CD4-positive, alpha-beta memory T cell (primary cell): Measurements from ENCODE around the gene RHBDL3. TPM values are rescaled to one million over a fixed set of nuclear protein-coding genes. Genes with fewer than 3 reads are reported as not detected.
"Not testable (repeated sequence)": the region's sequence is repeated elsewhere in the genome, so short reads cannot be mapped to it uniquely, and the experiment has no call there.

ENCODE experiments used
- CTCF ChIA-PET: fragments of 350-600 bp; sonication (Branson Sonifier 250); formaldehyde crosslinking; loops from one replicate; lab custom pipeline; 2021; ENCODE audit warnings: inconsistent platforms; ENCODE audit not compliant: partially characterized antibody; lab: Charles Lee
- POLR2A ChIA-PET: fragments of 350-600 bp; sonication (Branson Sonifier 250); formaldehyde crosslinking; loops from one replicate; lab custom pipeline; 2021; ENCODE audit not compliant: partially characterized antibody; lab: Charles Lee
- DNase-seq, 5 donors: peaks; one replicate each; pipeline versions ENCODE4 v3.0.0 to v3.0.0-alpha.2; 2020 to 2022; ENCODE audit warnings: mixed read lengths in 1 of 5
- H3K27ac ChIP-seq: one replicate; pipeline ENCODE4 v1.7.0; 2013; ENCODE audit warnings: low read depth, low read length
- H3K27me3 ChIP-seq: 2 replicates; pipeline ENCODE4 v1.7.0; 2013; ENCODE audit warnings: mild to moderate bottlenecking, low read length, moderate library complexity; ENCODE audit not compliant: insufficient read depth
- H3K36me3 ChIP-seq: 2 replicates; pipeline ENCODE4 v1.7.0; 2013; ENCODE audit warnings: mild to moderate bottlenecking, low read length, moderate library complexity; ENCODE audit not compliant: insufficient read depth
- H3K4me1 ChIP-seq: 2 replicates; pipeline ENCODE4 v1.7.0; 2013; ENCODE audit warnings: mild to moderate bottlenecking, low read length, moderate library complexity; ENCODE audit not compliant: insufficient read depth
- H3K4me3 ChIP-seq, 2 donors: one replicate each; pipeline ENCODE4 v1.7.0; 2013; ENCODE audit warnings: low read length in 2 of 2, mild to moderate bottlenecking in 1 of 2
- H3K9me3 ChIP-seq, 2 donors: one replicate each; pipeline ENCODE4 v1.7.0; 2013; ENCODE audit warnings: low read length in 2 of 2, control low read depth in 1 of 2; ENCODE audit not compliant: control insufficient read depth in 1 of 2
- H3K27ac Mint-ChIP-seq, 7 donors: one replicate each; pipeline ENCODE4 v1.8.0; 2020 to 2021; ENCODE audit warnings: mixed read lengths in 7 of 7, mild to moderate bottlenecking in 6 of 7, inconsistent platforms in 3 of 7, moderate library complexity in 3 of 7
- H3K27me3 Mint-ChIP-seq, 2 donors: one replicate each; pipeline ENCODE4 v1.8.0; 2020 to 2021; ENCODE audit warnings: mixed read lengths in 2 of 2
- H3K36me3 Mint-ChIP-seq, 2 donors: one replicate each; pipeline ENCODE4 v1.8.0; 2020 to 2021; ENCODE audit warnings: mixed read lengths in 2 of 2, inconsistent platforms in 1 of 2, mild to moderate bottlenecking in 1 of 2
- H3K4me1 Mint-ChIP-seq, 4 donors: one replicate each; pipeline ENCODE4 v1.8.0; 2020 to 2021; ENCODE audit warnings: mixed read lengths in 4 of 4, mild to moderate bottlenecking in 1 of 4
- H3K4me3 Mint-ChIP-seq, 8 donors: one replicate each; pipeline ENCODE4 v1.8.0; 2020 to 2021; ENCODE audit warnings: mixed read lengths in 8 of 8, mild to moderate bottlenecking in 7 of 8, moderate library complexity in 6 of 8, inconsistent platforms in 3 of 8
- H3K9me3 Mint-ChIP-seq, 8 donors: one replicate each; pipeline ENCODE4 v1.8.0; 2020 to 2021; ENCODE audit warnings: mixed read lengths in 8 of 8, mild to moderate bottlenecking in 5 of 8, inconsistent platforms in 3 of 8, moderate library complexity in 1 of 8
- intact Hi-C: fragments of 100-400 bp; cut with micrococcal nuclease; formaldehyde crosslinking; loops from one replicate; pipeline ENCODE4 v1.15.1; 2023
- polyA plus RNA-seq, 2 donors: library from polyadenylated mRNA; unstranded; fragments of 300-500 nt; fragmentation: Illumina TruSeq; gene quantifications; one replicate each; pipeline ENCODE4 v1.2.3, GENCODE V29; 2021
- total RNA-seq, 2 experiments: library from RNA; stranded (reverse); gene quantifications; one replicate each; pipeline ENCODE4 v1.2.3, GENCODE V29; 2021

Gene RHBDL3
- total and polyA plus RNA-seq, 4 experiments from 2014 or later, result not detected

DNA sequence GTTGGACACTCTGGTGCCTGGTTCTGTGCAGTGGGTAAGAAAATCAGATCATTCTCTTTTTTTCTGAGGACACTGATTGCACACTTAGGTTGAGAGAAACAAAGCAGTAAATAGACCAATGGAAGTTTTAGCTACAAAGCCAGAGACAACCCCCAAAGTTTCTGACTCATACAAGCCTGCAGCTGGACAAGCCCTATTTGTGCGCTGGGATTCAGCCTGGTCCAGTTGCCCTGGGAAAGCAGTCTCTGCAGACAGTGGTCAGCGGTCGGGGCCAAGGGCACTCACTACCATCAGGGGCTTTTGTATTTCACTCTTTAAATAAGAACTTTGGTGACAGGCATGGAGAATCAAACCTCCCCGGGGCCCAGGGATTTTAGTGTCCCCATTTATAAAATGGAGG, 6.0 kb upstream of the RHBDL3 start:
- no peak for DNase-seq
- Histone ChIP-seq H3K36me3 (no peaks in the 10 kb centered on the region), H3K9me3 (no peaks in the 10 kb centered on the region), H3K27ac (no peak overlapping the region), H3K4me3 (no peak overlapping the region), H3K4me1 (no peaks in the 10 kb centered on the region), H3K27me3 (no peaks in the 10 kb centered on the region)
- ChIA-PET POLR2A (no interaction called here), CTCF (interaction anchor here (1.2 kb wide), 1 partner anchor 8 kb away, joined by 3 read pairs; no protein-coding TSS in a partner anchor)
- peaks cover 0 to 6% (median 2%) of the 10 kb centered on the region in 4 donors for H3K4me1 Mint-ChIP-seq
- H3K4me3 Mint-ChIP-seq, result no peak overlapping the region
- peaks cover 18 to 20% of the 10 kb centered on the region in 2 donors for H3K27me3 Mint-ChIP-seq
- intact Hi-C loops, result no loop called here
- H3K27ac Mint-ChIP-seq, result peak overlapping the region in 1 of 7 donors; percentile 39
- no peaks in the 10 kb centered on the region for H3K9me3 Mint-ChIP-seq
- H3K36me3 Mint-ChIP-seq, result no peaks in the 10 kb centered on the region

DNA sequence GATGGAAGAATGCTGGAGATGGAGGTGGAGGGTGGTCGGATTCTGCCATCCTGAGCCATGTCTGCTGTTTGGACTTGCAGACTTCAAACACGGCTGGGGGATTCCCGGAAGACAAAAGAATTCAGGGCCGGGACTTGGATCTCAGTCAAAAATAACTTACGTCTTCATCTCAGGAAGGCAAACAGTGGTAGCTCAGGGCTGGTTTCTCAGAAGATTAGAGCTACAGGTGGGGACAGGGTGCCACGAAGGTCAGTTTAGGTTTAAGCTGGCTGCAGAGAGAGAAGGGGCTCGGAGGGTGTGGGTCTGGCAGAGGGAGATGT, 4.3 kb upstream of the RHBDL3 start:
- no peak for DNase-seq
- H3K4me1 ChIP-seq, result peaks cover 6% of the 10 kb centered on the region
- H3K36me3 ChIP-seq, result no peaks in the 10 kb centered on the region
- Mint-ChIP-seq H3K4me3 (peak overlapping the region in 1 of 8 donors; percentile 32), H3K4me1 (peaks cover 3 to 14% (median 5%) of the 10 kb centered on the region in 4 donors), H3K27ac (peak overlapping the region in 1 of 7 donors; percentile 3), H3K36me3 (peaks cover 0 to 1% of the 10 kb centered on the region in 2 donors), H3K9me3 (no peaks in the 10 kb centered on the region), H3K27me3 (peaks cover 25 to 26% of the 10 kb centered on the region in 2 donors)
- intact Hi-C loops, result no loop called here
- CTCF ChIA-PET, result no interaction called here
- POLR2A ChIA-PET, result no interaction called here
- H3K4me3 ChIP-seq, result no peak overlapping the region
- H3K27me3 ChIP-seq, result no peaks in the 10 kb centered on the region
- no peak overlapping the region for H3K27ac ChIP-seq
- no peaks in the 10 kb centered on the region for H3K9me3 ChIP-seq

DNA sequence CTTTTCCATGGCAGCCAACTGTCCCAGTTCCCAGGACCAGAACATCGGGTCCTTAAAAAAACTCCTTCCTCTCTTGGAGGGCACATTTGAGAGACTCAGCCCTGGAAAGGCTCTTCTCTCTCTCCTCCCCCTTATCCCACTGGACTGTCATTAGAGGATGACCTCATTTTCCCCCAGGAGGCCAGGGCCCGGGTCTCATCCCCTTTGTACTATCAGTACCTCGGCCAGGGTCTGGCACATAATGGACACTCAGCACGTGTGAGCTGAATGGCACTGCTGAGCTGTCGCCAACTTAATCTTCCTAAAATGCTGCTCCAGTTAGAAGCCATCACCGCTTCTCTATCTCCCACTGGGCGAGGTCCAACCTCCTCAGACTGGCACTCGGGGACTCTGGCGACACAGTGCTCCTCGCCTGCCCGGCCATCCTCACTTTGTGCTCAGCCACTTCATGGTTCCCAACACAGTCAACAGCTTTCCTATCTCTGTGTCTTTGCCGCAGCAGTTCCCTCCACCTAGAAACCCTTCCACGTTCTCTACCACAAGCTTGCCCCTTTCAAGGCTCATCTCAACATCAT, 3.6 kb upstream of the RHBDL3 start:
- ChIA-PET CTCF (interaction anchor here (0.9 kb wide), 1 partner anchor 57 kb away, joined by 6 read pairs; no protein-coding TSS in a partner anchor), POLR2A (no interaction called here)
- Histone ChIP-seq H3K27me3 (peaks cover 3% of the 10 kb centered on the region), H3K4me3 (no peak overlapping the region), H3K36me3 (no peaks in the 10 kb centered on the region), H3K27ac (no peak overlapping the region), H3K4me1 (peaks cover 10% of the 10 kb centered on the region), H3K9me3 (no peaks in the 10 kb centered on the region)
- Mint-ChIP-seq H3K27me3 (peaks cover 27 to 28% of the 10 kb centered on the region in 2 donors), H3K4me1 (peaks cover 5 to 16% (median 7%) of the 10 kb centered on the region in 4 donors), H3K9me3 (no peaks in the 10 kb centered on the region), H3K36me3 (peaks cover 0 to 1% of the 10 kb centered on the region in 2 donors), H3K4me3 (no peak overlapping the region), H3K27ac (no peak overlapping the region)
- intact Hi-C loops, result no loop called here
- no peak for DNase-seq

DNA sequence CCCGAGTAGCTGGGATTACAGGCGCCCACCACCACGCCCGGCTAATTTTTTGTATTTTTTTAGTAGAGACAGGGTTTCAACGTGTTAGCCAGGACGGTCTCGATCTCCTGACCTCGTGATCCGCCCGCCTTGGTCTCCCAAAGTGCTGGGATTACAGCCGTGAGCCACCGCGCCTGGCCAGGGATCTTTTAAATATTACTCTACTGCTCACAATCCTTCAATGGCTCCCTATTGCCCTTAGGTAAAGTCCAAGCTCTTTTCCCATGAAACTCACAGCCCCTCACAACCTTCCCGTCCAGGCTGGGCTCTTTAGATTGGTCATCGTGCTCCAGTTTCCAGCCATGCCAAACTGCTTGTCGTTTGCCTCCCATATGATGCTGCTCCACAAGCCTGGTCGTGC, 2.1 kb upstream of the RHBDL3 start:
- Mint-ChIP-seq H3K4me3 (peak overlapping the region in 1 of 8 donors; percentile 62), H3K27me3 (peaks cover 35 to 38% of the 10 kb centered on the region in 2 donors), H3K4me1 (peaks cover 11 to 27% (median 14%) of the 10 kb centered on the region in 4 donors)
- H3K36me3 Mint-ChIP-seq, H3K36me3 ChIP-seq, H3K9me3 Mint-ChIP-seq, H3K9me3 ChIP-seq, CTCF ChIA-PET, intact Hi-C loops, H3K27ac Mint-ChIP-seq, DNase-seq, H3K4me3 ChIP-seq, H3K27ac ChIP-seq, POLR2A ChIA-PET: not testable (repeated sequence)
- Histone ChIP-seq H3K27me3 (peaks cover 16% of the 10 kb centered on the region), H3K4me1 (peaks cover 21% of the 10 kb centered on the region)

DNA sequence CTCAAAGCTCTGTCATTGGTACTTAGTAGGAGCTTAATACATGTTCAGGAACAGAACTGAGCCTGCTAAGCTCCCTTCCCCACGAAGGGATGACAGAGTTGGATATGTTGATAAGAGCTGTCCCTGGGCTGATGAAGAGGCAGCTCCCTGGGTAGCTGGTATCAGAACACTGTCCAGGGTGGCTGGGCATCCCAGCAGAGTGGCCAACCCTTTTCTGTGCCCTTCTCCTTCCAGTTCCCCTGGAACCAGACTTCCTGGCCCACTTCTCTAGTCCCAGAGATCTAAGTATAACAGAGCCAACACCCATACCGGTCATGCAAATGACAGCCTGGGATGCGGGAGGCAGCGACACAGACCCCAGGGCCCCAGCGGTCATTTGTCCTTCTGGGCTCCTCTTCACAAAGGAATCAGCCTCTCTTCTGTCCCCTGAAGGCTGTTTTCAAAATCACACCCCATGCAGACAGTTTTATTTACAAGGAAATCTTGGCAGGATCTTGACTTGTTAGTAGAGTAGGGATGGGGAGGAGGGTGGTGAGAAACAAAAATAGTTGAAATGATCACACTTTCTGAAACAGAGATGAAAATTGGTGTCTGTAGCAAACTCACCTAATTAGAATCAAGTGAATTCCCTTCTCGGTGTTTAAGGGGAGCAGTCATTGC, 1.4 kb upstream of the RHBDL3 start:
- Mint-ChIP-seq H3K27ac (peak overlapping the region in 1 of 7 donors; percentile 33), H3K4me3 (peak overlapping the region; percentile 52 to 92 (median 80)), H3K27me3 (peaks cover 38 to 39% of the 10 kb centered on the region in 2 donors), H3K36me3 (peaks cover 0 to 1% of the 10 kb centered on the region in 2 donors), H3K4me1 (peaks cover 11 to 27% (median 14%) of the 10 kb centered on the region in 4 donors), H3K9me3 (no peaks in the 10 kb centered on the region)
- Histone ChIP-seq H3K4me1 (peaks cover 21% of the 10 kb centered on the region), H3K27me3 (peaks cover 19% of the 10 kb centered on the region), H3K27ac (no peak overlapping the region), H3K9me3 (no peaks in the 10 kb centered on the region), H3K4me3 (no peak overlapping the region), H3K36me3 (no peaks in the 10 kb centered on the region)
- ChIA-PET CTCF (no interaction called here), POLR2A (no interaction called here)
- no peak for DNase-seq
- intact Hi-C loops, result no loop called here

DNA sequence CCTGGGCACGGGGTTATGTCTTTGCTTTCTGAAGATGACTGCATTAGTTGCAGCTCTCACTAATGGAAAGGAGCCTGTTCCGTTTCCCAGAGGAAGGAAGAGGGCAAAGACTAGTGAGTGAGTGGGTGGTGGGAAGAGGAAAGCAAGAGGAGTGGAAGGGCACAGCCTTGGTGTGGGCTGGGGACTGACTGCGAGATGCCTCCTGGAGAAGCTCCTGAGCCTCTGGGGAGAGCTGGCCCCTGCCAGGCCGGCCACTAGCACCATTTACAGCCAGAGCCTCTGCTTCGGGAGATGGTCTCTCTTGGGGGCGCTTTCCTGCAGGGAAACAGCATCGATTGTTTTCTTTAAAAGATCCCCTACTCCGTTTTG, 825 bp upstream of the RHBDL3 start:
- peaks cover 11 to 27% (median 14%) of the 10 kb centered on the region in 4 donors for H3K4me1 Mint-ChIP-seq
- H3K4me3 ChIP-seq, result no peak overlapping the region
- intact Hi-C loops, result no loop called here
- ChIA-PET CTCF (no interaction called here), POLR2A (no interaction called here)
- peaks cover 0 to 1% of the 10 kb centered on the region in 2 donors for H3K36me3 Mint-ChIP-seq
- no peaks in the 10 kb centered on the region for H3K9me3 ChIP-seq
- H3K27me3 Mint-ChIP-seq, result peaks cover 36 to 39% of the 10 kb centered on the region in 2 donors
- H3K9me3 Mint-ChIP-seq, result peaks cover 0 to 1% (median 0%) of the 10 kb centered on the region in 8 donors
- H3K27ac Mint-ChIP-seq, result peak overlapping the region in 3 of 7 donors; percentile 15 to 43 (median 33)
- no peak overlapping the region for H3K27ac ChIP-seq
- peaks cover 21% of the 10 kb centered on the region for H3K4me1 ChIP-seq
- H3K4me3 Mint-ChIP-seq, result peak overlapping the region; percentile 75 to 92 (median 81)
- peaks cover 19% of the 10 kb centered on the region for H3K27me3 ChIP-seq
- H3K36me3 ChIP-seq, result no peaks in the 10 kb centered on the region
- no peak for DNase-seq

DNA sequence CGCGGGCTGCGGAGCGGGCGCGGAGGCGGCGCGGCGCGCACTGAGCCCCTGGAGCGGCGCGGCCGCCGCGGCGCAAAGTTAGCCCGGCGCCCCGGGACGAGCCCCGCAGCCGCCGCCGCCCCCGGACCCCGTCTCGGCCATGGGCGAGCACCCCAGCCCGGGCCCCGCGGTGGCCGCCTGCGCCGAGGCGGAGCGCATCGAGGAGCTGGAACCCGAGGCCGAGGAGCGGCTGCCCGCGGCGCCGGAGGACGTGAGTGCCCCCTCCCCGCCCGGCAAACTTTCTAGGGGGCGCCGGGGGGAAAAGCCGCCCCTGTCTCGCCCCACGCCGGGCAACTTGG, 388 bp downstream of the RHBDL3 start:
- H3K4me1 Mint-ChIP-seq, result peaks cover 11 to 27% (median 14%) of the 10 kb centered on the region in 4 donors
- CTCF ChIA-PET, result no interaction called here
- peaks cover 0 to 1% of the 10 kb centered on the region in 2 donors for H3K36me3 Mint-ChIP-seq
- Histone ChIP-seq H3K27me3 (peaks cover 22% of the 10 kb centered on the region), H3K4me3 (peak overlapping the region in 1 of 2 donors; percentile 47), H3K27ac (no peak overlapping the region), H3K36me3 (no peaks in the 10 kb centered on the region), H3K9me3 (no peaks in the 10 kb centered on the region), H3K4me1 (peaks cover 21% of the 10 kb centered on the region)
- intact Hi-C loops, result no loop called here
- H3K27me3 Mint-ChIP-seq, result peaks cover 40 to 41% of the 10 kb centered on the region in 2 donors
- no peak overlapping the region for H3K27ac Mint-ChIP-seq
- no peak for DNase-seq
- H3K4me3 Mint-ChIP-seq, result no peak overlapping the region
- peaks cover 0 to 1% (median 0%) of the 10 kb centered on the region in 8 donors for H3K9me3 Mint-ChIP-seq
- POLR2A ChIA-PET, result interaction anchor here (0.6 kb wide), 1 partner anchor 400 kb away, joined by 3 read pairs; no protein-coding TSS in a partner anchor
